ENCODE measurements around the gene TSR3.
"Not testable (repeated sequence)": the region's sequence is repeated elsewhere in the genome, so short reads cannot be mapped to it uniquely, and the experiment has no call there.

Gene TSR3

DNA sequence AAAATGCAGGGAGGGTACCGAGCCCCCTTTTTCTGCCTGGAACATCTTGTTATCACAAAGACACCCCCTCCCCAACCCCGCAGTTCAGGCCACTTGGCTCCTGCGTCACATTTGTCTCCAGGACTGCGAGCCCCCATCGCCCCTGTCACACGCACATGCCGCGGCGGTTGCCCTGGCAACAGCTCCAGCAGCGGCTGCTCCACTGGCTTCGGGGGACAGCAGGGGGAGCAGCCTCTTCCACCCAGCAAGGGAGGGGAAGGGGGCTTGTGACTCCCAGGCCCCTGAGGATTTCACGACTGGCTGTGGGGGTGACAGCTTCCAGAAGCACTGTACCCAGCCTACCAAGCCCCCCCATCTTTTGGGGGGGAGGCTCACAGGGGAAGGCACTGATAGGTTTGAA, 15.7 kb downstream of the TSR3 start:
- no peak for DNase-seq

DNA sequence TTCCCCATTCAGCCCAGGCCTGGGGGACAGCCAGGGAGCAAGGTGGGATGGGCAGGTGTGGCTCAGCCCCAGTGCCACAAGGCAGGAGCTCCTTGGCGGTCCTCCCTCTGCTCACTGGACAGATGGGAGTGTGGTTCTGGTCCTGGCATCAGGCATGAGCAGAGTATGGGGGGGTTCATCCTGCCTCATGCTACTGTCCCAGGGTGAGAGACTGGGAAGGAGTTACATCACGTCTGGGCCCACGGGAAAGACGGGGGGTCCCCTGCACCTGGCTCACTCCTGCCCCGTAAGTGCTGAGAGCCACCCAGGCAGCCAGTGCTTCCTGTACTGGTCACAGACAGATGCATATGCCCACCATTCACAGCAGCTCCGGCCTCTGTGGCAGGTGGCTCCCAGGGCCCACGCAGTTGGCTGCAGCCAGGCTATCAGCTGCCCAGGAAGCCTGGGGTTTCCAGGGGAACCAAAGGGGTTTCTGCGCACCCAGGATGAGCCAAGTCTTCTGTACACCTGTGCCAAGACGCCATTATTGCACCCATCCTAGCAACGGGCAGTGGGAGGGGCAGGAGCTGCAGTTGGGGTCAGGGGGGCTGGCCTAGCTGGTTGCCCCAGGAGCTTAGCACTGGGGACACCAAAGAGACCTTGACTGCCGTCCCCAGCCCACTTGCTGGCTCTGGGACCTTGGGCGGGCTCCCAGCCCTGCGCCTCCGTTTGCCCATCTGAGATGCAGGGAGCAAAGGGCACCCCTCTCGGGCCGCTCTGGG, 16.3 kb downstream of the TSR3 start:
- no peak for DNase-seq

DNA sequence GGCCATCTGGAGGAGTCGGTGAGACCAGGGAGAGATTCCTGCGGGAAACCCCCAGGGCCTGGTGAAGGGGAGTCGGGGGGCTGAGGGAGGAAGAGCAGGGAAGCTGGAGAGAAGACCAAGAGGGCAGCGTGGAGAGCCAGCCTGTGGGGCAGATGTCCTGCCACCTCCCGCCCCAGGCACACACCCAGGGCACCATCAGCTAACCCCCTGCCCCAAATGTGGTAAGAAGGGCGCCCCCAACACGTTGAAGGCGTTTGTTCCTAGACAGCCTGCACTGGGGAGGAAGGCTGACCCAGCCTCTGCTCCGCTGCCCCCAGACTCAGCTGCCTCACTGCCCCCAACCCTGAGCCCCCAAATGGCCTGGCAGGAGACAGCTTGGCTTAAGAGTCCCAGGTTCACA, 16.9 kb downstream of the TSR3 start:
- DNase-seq = no peak

DNA sequence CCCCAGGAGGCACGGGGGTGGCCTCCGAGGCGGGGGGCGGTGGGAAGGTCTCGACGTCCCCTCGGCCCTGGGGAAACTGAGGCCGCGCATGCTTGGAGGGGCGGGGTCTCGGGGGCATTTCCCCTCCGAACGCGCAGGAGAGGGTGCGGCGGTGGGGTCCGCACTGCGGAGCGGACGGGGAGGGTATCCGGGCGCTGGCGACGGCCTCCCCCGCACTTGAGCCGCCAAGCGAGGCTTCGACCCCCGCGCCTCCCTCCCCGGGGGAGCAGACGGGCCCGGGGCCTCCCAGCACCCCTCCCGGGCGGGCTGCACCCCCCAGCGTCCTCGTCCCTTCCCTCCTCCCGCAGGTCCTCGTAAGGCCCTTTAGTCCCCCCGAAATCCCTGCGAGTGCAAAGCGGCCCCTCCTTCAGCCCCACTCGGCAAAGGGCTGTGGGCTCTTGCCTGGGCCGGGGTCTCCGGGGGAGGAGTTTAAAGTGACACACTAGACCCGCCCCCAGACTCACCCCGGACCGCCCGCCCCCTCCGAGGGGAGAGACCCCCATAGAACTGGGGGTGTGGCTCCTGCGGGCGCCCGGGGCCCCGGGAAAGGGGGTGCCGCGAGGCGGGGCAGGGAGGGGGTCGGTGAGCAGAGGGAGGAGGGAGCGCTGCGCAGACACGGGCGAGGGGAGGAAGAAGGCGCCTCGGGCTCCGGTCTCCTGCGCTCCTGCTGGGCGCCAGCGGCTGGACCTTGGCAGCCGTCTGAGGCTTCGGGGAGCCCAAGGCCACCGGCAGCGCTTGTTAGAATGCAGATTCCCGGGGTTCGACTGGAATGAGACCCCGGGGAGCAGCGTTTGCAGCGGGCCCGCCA, 17.6 kb downstream of the TSR3 start:
- no peak for DNase-seq

DNA sequence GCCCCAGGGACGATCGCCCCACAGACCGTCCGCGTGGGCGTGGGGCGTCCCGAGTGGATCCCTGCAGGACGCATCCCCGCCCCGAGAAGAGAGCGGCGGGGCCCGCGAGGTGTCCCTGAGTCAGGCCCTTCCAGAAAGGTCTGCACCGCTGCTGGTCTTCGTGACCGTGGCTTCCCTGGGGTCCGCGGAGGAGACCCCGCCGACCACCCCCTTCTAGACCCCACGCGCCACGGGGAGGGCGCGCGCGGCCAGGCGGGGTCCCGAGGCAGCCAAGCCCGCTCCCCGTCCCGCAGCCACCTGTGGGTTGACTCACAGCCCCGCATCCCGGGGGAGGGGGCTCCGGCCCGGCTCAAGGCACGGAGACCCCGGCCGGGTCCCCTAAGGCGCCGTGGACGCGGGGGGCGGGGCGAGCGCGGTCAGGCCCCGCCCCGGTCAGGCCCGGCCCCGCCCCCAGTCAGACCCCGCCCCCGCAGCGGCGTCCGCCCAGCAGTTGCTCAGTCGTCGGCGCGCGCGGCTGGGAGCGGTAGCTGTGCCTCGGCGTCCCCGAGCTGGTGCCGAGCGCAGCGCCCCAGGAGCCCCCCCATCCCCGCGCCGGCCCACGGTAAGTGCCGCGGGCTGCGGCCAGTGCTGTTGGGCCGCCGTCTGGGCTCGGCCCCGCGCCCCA, 18.4 kb downstream of the TSR3 start, which contains the start of gene BAIAP3:
TSS of gene BAIAP3 (plus strand) at position 497 of the 664 bp plus-strand sequence. CDS start 4,905 bp downstream, outside the sequence.
- peak; percentile 51 for DNase-seq

DNA sequence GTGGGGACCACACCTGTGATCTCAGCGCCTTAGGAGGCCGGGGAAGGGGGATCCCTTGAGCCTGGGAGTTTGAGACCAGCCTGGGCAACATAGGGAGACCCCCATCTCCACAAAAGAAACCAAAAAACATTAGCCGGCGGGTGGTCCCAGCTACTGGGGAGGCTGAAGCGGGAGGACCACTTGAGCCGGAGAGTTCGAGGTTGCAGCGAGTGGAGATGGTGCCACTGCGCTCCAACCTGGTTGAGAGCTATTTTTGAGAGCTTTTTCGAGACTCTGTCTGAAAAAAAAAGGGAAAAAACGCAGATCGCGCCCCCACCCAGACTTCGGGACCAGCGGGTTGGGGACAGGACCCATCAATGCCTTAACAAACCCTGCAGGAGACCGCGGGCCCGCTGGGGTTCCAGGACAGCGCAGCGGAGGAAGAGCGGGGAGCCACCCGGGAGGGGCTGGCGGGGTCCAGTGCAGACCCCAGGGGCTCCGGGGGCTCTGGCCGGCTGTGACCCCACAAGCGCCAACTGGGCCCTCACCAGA, 19.0 kb downstream of the TSR3 start:
- DNase-seq = no peak

DNA sequence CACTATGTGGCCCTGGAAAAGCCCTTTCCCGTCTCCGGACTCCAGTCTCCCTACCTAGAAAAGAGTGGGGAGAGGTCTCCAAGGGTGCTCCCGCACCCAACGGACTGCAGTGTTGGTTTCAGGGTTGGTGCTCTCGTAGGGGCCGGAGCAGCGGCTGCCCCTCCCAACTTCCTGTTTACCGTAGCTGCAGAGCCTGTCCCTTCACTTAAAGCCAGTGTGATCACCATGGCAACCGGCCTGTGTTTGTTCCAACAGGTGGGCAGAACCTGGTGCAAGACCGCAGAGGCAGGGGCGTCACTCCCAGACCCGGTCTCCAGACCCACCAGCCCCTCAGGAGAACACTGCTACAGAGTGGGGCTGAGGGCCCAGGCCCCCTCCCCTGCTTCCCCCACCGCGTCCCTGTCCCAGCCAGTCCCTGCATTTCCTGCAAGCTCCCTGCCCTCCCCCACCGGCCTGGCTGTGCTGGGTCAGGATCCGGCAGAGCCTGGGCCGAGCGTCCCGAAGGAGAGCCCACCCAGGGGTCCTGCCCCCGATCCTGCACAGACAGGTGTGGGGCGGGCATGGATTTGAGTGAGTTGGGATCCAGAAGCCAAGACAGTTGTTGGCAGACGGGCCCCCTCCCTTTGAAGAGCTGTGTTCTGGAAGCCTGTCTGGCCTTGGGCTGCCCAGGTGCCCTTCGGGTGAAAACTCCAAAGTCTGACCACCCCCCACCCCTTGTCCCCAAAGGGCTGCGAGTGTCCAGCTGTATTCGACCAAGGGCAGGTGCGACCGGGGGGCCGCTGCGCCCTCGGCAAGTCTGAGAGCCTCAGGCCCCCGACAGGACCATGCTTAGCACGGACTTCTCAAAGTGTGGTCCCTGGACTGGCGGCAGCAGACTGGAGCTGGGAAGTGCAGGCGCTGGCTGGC, 19.7 kb downstream of the TSR3 start:
- no peak for DNase-seq

DNA sequence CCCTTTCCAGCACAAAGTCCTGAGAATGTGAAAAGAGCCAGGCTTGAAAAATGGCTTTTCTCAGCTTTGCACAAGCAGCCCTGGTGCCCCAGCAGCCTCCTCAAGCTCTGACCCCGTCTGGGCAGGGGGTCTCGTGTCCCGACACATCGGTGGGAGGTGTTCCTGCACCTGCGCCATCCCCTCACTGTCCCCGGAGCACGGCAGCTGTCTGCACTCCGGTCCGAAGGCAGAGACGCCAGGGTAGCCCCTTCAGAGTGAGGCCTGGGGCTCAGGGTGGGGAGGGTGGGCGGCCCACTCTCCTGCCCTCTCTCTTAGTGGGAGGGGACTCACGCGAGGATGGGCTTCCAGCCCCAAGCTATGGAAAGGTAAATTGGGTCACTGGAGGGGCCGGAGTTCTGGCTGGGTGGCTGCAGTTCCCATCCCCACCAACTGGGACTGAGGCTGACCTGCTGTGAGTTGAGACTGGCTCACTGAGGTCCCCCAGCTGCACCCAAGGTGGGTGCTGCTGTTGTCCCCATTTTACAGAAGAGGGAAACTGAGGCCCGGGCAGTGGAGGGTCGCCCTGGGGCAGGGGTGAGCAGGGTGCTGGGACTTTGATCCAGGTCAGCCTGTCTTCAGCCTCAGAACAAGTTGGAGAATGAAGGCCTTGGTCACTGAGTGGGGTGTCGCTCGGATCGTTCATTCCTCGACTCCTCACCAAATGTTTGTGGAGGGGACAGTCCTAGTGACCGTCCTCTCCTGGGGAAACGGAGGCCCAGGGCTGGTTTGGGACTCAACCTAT, 20.6 kb downstream of the TSR3 start:
- no peak for DNase-seq

DNA sequence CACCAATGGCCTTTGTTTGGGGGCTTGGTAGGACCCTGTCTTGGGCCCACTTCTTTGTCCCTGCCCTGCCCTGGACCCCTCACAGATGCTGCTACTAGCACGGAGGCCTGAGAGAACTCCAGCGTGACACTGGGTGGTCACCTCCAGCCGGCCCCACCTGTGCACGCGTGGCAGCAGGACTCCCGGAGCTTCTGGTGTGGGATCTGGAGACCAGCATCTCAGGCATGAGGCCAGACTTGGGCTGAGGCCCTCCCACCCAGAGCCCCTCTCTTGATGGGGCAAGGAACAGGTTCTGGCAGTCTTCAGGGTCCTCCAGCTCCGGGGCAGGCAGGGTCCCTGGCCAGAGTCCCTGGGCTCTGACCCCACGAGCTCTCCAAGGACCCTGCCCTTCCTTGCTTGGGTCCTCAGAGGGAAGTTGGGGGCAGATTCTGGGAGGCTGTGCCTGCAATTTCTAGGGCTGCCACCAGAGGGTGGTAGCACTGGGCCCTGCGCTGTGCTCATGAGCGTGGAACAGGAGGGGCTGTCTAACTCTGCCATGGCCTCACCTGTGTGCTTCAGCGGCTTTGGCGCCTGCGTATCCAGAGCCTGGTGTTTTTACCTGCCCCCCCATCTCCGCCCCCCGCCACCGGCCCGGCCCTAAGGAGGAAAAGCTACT, 21.3 kb downstream of the TSR3 start:
- peak; percentile 36 for DNase-seq

DNA sequence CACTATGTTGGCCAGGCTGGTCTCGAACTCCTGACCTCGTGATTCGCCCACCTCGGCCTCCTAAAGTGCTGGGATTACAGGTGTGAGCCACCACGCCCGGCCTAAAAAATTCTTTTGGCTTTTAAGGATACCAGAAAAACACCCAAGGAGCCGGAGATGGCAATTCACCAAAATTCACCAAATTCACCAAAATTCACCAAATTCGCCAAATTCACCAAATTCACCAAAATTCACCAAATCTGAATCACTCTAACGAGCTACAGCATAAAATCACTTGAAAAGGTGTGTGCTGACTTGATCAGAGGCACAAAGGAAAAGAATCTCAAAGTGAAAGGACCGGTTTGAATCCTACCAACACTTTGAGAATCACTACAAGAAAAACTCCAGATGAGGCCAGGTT, 22.7 kb downstream of the TSR3 start:
- not testable (repeated sequence) for DNase-seq

DNA sequence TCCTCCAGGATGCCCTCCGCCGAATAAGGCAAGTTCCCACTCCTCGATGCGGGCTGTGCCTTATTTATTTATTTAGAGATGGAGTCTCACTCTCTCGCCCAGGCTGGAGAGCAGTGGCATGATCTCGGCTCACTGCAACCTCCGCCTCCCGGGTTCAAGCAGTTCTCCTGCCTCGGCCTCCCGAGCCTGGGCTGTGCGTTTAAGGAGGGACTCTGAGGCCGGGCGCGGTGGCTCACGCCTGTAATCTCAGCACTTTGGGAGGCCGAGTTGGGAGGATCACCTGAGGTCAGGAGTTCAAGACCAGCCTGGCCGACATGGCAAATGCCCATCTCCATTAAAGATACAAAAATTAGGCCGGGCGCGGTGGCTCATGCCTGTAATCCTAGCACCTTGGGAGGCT, 23.5 kb downstream of the TSR3 start:
- not testable (repeated sequence) for DNase-seq

DNA sequence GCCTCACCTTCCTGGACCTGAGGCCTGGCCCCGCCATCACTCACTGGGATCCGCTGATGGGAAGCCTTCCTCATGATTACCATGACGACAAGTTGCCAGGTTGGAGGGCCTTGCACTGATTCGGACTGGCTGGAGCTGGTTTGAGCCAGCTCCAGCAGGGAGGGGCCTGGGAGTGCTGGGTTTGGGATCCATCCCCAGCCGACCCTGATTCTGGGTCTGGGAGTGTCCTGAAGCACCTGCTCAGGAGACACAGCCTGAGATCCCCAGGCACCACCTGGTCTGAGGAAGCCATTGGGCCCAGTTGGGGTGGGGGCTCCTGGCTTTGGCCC, 24.1 kb downstream of the TSR3 start:
- DNase-seq = no peak

DNA sequence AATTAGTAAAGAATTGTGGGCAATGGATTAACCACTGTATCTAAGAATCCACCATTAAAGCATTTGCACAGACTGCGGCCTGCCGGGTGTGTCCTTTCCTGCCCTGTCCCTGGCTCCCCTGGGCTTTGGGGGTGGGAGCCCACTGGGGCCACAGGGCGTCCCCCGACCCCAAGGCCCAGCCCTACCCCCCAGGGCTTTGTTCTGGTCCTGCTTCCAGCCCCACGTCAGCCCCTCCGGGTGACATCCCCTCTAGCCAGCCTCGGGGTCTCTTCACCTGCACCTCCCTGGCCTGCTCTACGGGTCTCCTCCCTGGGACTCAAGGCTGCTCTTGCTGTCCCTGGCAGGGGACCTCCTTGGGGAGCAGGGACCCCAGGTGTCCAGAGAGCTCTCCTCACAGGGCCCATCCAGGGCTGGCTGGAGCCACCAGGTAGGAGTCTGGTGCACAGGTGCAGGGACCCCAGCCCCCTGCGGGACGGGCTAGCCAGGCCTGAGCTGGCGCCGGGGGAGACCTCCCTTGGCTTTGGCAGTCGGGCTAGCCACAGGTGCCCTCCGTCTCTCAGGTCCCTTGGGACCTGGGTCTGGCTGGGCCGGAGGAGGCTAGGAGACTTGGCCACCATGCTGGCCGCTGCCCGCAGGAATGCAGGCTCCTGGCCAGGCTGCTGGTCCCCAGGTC, 24.6 kb downstream of the TSR3 start:
- DNase-seq = no peak

DNA sequence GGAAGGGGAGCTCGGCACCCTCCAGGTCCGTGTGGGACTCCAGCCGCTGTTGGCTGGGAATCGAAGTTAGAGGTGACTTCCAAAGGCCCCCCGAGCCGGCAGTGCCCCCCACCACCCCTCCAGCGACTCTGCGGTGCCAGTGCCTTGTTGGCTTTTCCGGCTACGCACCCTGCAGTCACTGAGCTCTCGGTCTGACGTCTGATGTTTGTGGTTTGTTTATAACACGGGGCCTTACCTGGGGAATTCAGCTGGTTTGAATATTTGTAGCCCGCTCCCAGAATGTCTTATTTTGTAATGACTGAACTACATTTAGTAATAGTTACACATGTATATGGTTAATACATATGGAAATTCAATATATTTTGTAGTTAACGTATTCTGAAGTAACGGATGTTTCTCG, 25.3 kb downstream of the TSR3 start:
- no peak for DNase-seq

DNA sequence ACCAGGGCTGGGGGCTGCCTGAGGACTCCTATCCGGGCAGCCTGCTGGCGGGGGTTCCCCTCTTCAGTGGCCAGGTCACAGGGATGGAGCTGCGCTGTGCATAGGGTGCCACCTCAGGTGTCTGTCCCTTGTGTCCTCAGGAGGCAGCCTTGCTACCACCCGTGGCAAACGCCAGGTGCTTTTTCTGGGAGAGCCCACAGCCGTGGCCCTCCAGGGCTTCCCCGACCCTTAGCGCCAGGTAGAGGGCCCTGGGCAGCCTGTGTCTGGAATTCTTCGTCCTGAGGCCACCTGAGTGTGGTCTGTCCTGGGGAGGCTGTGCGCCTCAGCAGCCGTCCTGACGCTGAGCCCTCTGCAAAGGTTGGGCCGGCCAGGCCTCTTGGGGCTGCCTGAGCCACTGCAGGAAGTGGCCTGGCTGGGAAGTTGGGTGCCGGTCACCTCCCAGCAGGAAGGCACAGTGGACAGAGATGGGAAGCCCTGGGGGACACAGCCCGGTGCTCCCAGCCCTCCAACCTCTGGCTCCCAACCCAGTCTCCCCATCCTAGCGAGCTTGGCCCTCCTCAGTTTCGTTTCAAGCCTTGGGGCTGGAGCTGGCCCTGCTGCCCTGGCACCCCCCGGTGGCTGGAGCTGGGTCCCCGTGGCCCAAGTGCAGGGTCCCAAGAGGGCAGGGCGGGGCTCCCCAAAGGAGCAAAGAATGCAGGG, 25.9 kb downstream of the TSR3 start:
- no peak for DNase-seq

DNA sequence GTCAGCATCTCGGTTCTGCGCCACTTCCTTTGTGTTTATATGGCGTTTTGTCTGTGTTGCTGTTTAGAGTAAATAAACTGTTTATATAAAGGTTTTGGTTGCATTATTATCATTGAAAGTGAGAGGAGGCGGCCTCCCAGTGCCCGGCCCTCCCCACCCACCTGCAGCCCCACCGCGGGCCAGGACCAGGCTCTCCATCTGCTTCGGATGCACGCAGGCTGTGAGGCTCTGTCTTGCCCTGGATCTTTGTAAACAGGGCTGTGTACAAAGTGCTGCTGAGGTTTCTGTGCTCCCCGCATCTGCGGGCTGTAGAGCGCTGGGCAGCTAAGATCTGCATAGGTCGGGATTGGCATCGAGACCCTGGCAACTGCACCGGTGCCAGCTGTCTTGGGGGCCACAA, 26.4 kb downstream of the TSR3 start:
- DNase-seq = no peak

DNA sequence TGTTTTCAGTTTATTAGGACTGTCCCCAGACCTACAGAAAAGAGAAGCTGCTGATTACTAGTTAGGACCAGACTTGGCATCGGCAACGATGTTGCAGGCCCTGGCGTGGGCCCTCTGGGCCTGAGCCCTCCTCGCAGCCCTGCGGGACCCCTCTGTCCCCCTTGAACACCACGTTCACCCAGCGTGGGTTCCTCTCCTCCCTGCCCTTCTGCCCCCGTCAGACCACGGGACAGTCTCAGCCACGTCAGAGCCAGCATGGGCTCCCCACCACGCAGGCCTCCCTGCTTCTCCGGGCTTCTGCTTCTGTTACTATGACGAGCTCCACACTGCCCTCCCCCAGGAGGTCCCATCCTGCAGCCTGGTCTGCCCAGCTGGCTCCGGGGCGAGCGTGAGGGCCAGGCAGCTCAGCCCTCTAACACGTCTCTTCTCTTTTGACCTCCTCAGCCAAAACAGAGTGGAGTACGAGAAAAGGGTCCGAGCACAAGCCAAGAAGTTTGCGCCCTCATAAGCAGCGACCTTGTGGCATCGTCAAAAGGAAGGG, 27.3 kb downstream of the TSR3 start:
- no peak for DNase-seq

DNA sequence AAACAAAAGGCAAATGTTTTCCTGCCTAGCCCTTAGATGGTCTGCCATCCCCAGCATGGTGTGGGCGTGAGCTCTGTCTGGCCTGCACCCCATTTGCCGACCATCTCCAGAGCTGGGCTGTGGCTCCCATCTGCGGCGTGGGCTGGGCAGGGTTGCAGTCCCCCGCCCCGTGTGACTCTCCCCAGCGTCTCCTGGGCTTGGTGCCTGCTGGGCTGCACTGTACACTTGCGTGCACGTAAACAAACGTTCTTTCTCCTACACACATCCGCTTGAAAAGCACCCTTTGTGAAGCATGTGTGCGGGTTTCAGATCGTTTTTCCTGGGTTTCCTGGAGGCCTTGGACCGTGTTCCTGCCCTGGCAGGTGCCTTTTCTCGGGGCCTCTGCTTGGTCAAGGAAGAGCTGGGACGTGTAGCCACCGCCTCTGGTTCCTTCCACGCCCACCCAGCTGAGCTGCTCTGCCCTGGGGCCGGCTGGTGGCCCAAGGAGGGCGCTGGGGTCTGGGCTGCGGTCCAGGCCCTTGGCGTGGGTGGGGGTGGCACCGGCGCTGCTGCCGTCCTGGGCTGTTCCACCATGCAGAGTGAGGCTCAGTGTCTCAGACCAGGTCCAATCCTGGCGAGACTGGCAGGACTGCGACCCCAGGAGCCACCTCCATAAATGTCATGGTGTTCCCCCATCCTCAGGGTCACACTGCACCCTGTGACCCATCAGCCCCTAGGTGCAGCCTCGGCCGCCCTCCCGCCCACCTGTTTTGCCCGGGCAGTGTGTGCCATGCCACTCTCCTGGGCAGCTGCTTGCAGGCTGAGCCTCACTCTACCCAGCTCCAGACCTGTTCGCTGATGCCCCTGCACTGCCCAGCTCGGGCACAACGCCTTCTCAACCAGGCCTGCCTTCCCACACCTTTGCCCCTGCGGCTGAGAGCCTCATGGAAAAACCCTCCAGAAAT, 28.1 kb downstream of the TSR3 start:
- no peak for DNase-seq
